Activated naive CD4-positive, alpha-beta T cell treated with anti-CD3 and anti-CD28 coated beads, Interleukin-2, amount 10 ng/mL, durations not matched to agents 7 days and 5 days (primary cell): ENCODE data around the gene GSS.

Experiments used
- CTCF ChIA-PET: fragments of 350-600 bp; sonication (Branson Sonifier 250); formaldehyde crosslinking; loops from one replicate; lab custom pipeline; 2021; ENCODE audit warnings: antibody characterized with exemption; lab: Charles Lee
- DNase-seq: peaks from one replicate; pipeline ENCODE4 v3.0.0-alpha.2; 2020
- H3K27ac Mint-ChIP-seq: one replicate; pipeline ENCODE4 v1.8.0; 2021; ENCODE audit warnings: mild to moderate bottlenecking, moderate library complexity, mixed read lengths
- H3K27me3 Mint-ChIP-seq: one replicate; pipeline ENCODE4 v1.8.0; 2021; ENCODE audit warnings: mild to moderate bottlenecking, mixed read lengths
- H3K36me3 Mint-ChIP-seq: one replicate; pipeline ENCODE4 v1.8.0; 2021; ENCODE audit warnings: mixed read lengths
- H3K4me1 Mint-ChIP-seq: one replicate; pipeline ENCODE4 v1.8.0; 2021; ENCODE audit warnings: mixed read lengths
- H3K4me3 Mint-ChIP-seq: one replicate; pipeline ENCODE4 v1.8.0; 2021; ENCODE audit warnings: mild to moderate bottlenecking, moderate library complexity, mixed read lengths
- H3K9me3 Mint-ChIP-seq: one replicate; pipeline ENCODE4 v1.8.0; 2021; ENCODE audit warnings: mixed read lengths

The GSS gene

DNA sequence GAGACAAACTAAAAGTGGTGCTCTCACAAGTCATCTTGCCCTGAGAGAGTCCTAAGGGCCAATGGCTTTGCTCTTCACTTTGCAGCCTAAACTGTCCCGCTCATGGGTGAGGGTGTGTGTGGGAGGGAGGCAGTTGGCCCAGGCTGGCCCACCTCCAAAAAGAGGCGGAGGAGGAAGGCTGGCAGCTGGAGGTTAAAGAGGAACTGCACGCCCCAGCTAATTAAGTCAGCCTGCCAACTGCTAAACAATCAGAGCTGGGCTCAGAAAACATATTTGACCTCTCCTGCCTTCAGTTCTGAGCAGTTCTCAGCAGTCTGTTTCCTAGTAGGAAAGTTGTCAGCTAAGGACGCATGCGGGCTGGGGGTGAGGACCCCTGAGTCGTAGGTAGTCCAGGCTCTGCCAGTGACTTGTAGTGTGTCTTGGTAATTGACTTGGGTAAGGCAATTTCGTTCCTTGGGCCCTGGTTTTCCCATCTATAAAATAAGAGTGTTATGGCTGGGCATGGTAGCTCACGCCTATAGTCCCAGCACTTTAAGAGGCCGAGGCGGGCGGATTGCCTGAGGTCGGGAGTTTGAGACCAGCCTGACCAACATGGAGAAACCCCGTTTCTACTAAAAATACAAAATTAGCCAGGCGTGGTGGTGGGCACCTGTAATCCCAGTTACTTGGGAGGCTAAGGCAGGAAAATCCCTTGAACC, 17.0 kb downstream of the GSS start:
- H3K4me3 Mint-ChIP-seq, result no peak overlapping the region
- peaks cover 49% of the 10 kb centered on the region for H3K36me3 Mint-ChIP-seq
- H3K9me3 Mint-ChIP-seq, result no peaks in the 10 kb centered on the region
- no peaks in the 10 kb centered on the region for H3K4me1 Mint-ChIP-seq
- CTCF ChIA-PET, result interaction anchor here (0.5 kb wide), 1 partner anchor 215 kb away, joined by 3 read pairs; no protein-coding TSS in a partner anchor
- DNase-seq, result no peak
- no peak overlapping the region for H3K27ac Mint-ChIP-seq
- H3K27me3 Mint-ChIP-seq, result no peaks in the 10 kb centered on the region

DNA sequence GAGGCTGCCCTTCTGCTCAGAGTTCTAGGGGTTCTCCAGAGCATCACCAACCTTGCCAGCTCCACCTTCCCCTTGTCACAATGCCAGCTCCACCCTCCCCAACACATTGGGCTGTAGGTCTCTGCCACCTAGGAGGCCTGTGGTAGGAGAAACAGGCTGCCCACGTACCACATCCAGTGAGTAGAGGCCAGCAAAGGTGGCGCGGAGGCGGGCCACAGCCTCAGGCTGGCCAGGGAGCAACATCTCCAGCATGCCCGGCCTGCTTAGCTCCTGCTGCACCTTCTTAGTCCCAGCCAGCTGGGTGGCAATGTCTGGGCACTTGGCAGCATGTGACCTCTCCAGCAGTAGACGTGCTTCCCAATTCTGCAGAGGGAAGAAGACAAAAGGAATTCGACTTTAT, 23.8 kb downstream of the GSS start:
- H3K4me1 Mint-ChIP-seq, result peaks cover 2% of the 10 kb centered on the region
- peaks cover 47% of the 10 kb centered on the region for H3K36me3 Mint-ChIP-seq
- DNase-seq, result no peak
- no peak overlapping the region for H3K4me3 Mint-ChIP-seq
- no peak overlapping the region for H3K27ac Mint-ChIP-seq
- CTCF ChIA-PET, result no interaction called here
- no peaks in the 10 kb centered on the region for H3K9me3 Mint-ChIP-seq
- no peaks in the 10 kb centered on the region for H3K27me3 Mint-ChIP-seq

DNA sequence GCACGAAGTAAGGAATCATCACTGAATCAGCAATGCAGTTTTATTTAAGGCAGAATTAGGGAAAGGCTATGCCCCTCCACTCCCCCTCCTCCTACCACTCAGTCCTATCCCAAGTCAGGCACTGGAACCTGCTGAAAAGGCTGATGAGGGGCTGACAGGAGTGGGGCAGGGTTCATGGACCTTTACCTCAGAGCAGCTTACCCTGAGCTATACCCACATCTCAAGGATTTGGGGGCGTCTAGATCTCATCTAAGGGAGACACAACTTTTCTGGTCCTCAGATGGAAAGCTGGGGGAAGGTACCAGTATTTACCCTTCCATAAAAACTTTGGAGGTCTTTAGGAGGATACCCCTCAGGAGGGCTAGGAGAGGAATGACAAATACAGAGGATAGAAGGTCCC, 27.2 kb downstream of the GSS start:
- CTCF ChIA-PET, result interaction anchor here (1.2 kb wide), 1 partner anchor 15 kb away, joined by 5 read pairs; no protein-coding TSS in a partner anchor
- peaks cover 15% of the 10 kb centered on the region for H3K4me1 Mint-ChIP-seq
- peaks cover 57% of the 10 kb centered on the region for H3K36me3 Mint-ChIP-seq
- no peak overlapping the region for H3K27ac Mint-ChIP-seq
- H3K27me3 Mint-ChIP-seq, result no peaks in the 10 kb centered on the region
- no peak for DNase-seq
- H3K9me3 Mint-ChIP-seq, result no peaks in the 10 kb centered on the region
- no peak overlapping the region for H3K4me3 Mint-ChIP-seq

DNA sequence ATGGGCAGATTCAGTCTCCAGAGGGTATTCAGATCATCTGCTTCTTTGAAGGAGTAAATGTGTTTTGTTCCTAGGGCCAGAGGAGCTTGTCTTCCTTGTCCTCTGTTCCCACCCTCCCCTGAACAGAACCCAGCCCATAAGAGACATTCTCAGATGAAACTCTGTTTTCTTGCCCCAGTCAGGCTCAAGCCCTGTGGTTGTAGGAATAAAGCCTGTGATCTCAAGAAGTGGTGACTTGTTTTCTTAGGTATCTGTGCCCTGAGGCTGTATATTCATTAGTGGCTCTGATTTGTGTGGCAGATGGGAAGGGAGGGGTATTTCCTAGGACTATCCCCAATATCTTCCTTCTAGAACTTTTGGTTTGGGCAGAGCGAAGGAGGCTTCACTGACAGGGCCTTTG, 27.9 kb downstream of the GSS start:
- DNase-seq, result no peak
- Mint-ChIP-seq H3K9me3 (no peaks in the 10 kb centered on the region), H3K4me3 (no peak overlapping the region), H3K27ac (no peak overlapping the region), H3K4me1 (peaks cover 15% of the 10 kb centered on the region), H3K27me3 (no peaks in the 10 kb centered on the region), H3K36me3 (peaks cover 53% of the 10 kb centered on the region)
- CTCF ChIA-PET, result no interaction called here

DNA sequence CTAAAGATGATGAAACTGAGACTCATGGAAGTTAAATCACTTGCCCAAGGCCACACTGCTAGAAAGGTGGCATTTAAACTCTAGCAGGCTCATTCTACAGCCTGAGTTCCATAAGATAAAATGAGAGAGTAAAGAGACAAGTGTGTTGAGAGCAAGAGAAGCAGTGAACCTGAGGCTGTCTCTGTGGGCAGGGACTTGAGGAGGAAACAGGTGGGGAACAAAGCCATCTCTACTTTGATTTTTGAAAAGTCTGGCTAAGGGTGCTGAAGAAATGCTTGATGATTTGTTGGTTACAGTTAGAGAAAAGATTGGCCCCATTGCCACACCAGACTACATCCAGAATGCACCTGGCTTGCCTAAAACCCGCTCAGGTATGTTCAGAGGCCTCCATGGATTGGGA, 29.0 kb downstream of the GSS start:
- peak overlapping the region; percentile 34 for H3K27ac Mint-ChIP-seq
- CTCF ChIA-PET, result no interaction called here
- no peaks in the 10 kb centered on the region for H3K27me3 Mint-ChIP-seq
- no peak overlapping the region for H3K4me3 Mint-ChIP-seq
- H3K9me3 Mint-ChIP-seq, result no peaks in the 10 kb centered on the region
- H3K4me1 Mint-ChIP-seq, result peaks cover 18% of the 10 kb centered on the region
- peaks cover 46% of the 10 kb centered on the region for H3K36me3 Mint-ChIP-seq
- no peak for DNase-seq

DNA sequence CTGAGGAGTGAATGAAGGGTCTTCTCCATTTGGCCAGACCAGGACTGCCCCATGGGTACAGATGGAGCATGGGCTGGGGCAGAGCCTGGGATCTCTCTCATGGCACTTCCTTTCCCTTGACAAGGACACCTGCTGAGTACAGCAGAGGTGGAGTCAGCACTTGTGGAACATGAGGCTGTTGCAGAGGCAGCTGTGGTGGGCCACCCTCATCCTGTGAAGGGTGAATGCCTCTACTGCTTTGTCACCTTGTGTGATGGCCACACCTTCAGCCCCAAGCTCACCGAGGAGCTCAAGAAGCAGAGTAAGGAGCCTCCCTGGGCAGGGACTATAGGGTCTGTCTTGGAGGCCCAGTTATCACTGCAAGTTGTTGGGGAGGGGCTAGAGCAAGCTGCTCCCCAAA, 29.6 kb downstream of the GSS start:
- DNase-seq, result no peak
- peaks cover 45% of the 10 kb centered on the region for H3K36me3 Mint-ChIP-seq
- H3K4me1 Mint-ChIP-seq, result peaks cover 20% of the 10 kb centered on the region
- no peaks in the 10 kb centered on the region for H3K9me3 Mint-ChIP-seq
- H3K27me3 Mint-ChIP-seq, result no peaks in the 10 kb centered on the region
- no peak overlapping the region for H3K4me3 Mint-ChIP-seq
- no peak overlapping the region for H3K27ac Mint-ChIP-seq
- CTCF ChIA-PET, result no interaction called here

DNA sequence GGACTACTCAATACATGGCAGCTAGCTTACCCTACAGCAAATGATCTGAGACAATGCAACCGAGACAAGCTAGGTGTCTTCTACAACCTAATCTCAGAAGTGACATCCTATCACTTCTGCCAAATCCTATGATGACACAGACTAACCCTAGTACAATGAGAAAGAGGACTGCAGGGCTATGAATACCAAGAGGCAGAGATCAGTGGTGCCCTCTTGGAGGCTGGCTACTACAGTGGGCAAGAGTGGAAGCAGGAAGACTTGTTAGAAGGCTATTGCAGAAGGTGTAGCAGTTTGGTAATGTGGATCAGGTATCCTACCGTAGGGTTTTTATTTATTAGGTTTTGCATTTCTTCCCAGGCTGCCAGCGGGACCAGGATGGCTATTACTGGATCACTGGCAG, 30.3 kb downstream of the GSS start:
- H3K27ac Mint-ChIP-seq, result no peak overlapping the region
- H3K9me3 Mint-ChIP-seq, result no peaks in the 10 kb centered on the region
- peaks cover 44% of the 10 kb centered on the region for H3K36me3 Mint-ChIP-seq
- no peak for DNase-seq
- H3K4me1 Mint-ChIP-seq, result peaks cover 24% of the 10 kb centered on the region
- no peak overlapping the region for H3K4me3 Mint-ChIP-seq
- CTCF ChIA-PET, result no interaction called here
- no peaks in the 10 kb centered on the region for H3K27me3 Mint-ChIP-seq

DNA sequence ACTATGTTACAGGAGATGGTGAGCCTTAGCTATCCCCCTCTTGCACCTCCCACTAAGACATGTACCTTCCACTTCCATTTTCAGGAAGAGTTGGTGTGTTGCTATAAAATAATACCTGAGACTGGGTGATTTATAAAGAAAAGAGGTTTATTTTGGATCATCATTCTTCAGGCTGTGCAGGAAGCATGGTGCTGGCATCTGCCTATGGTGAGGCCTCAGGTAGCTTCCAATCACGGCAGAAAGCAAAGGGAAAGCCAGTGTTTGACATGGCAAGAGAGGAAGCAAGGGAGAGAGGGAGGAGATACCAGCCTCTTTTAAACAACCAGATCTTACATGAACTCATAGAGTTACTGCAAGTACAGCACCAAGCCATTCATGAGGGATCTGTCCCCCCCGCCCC, 32.2 kb downstream of the GSS start:
- Mint-ChIP-seq H3K36me3 (peaks cover 50% of the 10 kb centered on the region), H3K4me1 (peaks cover 35% of the 10 kb centered on the region), H3K27me3 (no peaks in the 10 kb centered on the region), H3K9me3 (no peaks in the 10 kb centered on the region), H3K4me3 (no peak overlapping the region), H3K27ac (no peak overlapping the region)
- CTCF ChIA-PET, result interaction anchor here (1.5 kb wide), 1 partner anchor 49 kb away, joined by 8 read pairs; no protein-coding TSS in a partner anchor
- DNase-seq, result no peak

DNA sequence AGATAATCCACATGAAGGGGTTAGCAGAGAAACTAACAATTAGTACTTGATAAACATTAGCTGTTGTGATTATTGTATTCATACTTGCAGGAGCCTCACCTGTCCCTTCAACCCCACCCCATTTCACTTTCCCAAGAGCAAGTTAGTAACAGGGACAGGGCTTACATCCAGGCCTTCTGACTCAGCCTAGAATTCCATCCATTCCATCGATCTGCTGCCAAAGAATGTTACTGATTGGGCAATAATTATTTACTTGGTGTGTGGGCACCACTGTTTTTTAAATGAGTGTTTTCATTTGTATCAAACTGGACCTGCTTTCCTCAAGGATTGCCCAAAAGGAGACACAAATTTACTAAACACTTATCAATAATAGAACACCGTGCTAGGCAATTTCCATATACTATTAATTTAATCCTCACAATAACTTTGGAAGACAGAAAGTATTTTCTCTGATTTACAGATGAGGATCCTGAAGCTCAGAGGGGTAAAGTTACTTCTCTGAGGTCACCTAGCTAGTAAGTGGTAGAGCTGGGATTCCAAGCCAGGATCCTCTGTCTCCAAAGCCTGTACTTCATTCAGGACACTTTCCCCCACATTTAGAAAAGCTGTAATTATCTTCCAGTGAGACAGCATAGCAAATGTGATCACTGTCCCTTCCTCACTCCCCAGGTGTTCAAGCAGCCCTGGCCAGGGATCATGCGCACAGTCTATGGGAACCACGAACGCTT, 32.8 kb downstream of the GSS start:
- peaks cover 50% of the 10 kb centered on the region for H3K36me3 Mint-ChIP-seq
- CTCF ChIA-PET, result interaction anchor here (1.5 kb wide), 1 partner anchor 48 kb away, joined by 8 read pairs; no protein-coding TSS in a partner anchor
- H3K27me3 Mint-ChIP-seq, result no peaks in the 10 kb centered on the region
- H3K27ac Mint-ChIP-seq, result no peak overlapping the region
- H3K4me3 Mint-ChIP-seq, result no peak overlapping the region
- DNase-seq, result no peak
- peaks cover 41% of the 10 kb centered on the region for H3K4me1 Mint-ChIP-seq
- H3K9me3 Mint-ChIP-seq, result peaks cover 2% of the 10 kb centered on the region

DNA sequence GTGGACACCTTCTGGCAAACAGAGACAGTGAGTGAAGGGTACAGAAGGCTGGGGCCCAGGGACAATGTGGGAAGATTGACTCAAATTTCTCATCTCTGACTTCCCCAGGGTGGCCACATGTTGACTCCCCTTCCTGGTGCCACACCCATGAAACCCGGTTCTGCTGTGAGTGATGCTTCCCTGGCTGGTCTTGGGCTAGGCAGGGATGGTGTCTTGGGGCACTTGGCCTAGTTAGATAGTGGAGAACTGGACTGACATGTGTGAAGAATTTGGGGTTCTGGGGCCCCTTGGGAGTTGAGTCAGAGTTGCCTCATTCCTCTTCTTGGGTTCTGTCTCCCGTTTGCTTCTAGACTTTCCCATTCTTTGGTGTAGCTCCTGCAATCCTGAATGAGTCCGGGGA, 34.2 kb downstream of the GSS start:
- Mint-ChIP-seq H3K9me3 (peaks cover 2% of the 10 kb centered on the region), H3K36me3 (peaks cover 56% of the 10 kb centered on the region), H3K4me1 (peaks cover 48% of the 10 kb centered on the region), H3K27me3 (no peaks in the 10 kb centered on the region), H3K27ac (no peak overlapping the region), H3K4me3 (no peak overlapping the region)
- DNase-seq, result no peak
- CTCF ChIA-PET, result no interaction called here

DNA sequence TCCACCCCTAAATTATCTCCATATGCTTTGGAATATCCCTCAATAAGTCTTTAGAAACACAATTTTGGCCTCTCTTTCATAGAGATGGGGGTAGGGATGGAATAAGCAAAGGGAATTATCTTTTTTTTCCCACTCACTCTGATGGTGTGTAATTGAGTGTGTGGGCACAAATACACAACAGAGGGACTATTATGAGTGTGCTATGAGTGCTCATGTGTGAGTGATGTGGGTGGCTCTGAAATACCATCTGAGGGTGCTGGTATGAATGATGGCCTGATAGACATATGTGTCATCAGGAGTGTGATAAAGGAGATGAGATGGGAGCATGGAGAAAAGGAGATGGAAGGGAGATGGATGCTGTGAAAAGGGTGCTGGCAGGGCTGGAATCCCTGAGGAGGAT, 35.6 kb downstream of the GSS start:
- H3K27ac Mint-ChIP-seq, result peak overlapping the region; percentile 0
- CTCF ChIA-PET, result interaction anchor here (4.7 kb wide), 1 partner anchor 45 kb away, joined by 21 read pairs; the partner anchor contains the start of gene ACSS2
- H3K9me3 Mint-ChIP-seq, result peaks cover 2% of the 10 kb centered on the region
- no peak overlapping the region for H3K4me3 Mint-ChIP-seq
- peaks cover 38% of the 10 kb centered on the region for H3K4me1 Mint-ChIP-seq
- H3K36me3 Mint-ChIP-seq, result peaks cover 47% of the 10 kb centered on the region
- no peak for DNase-seq
- H3K27me3 Mint-ChIP-seq, result no peaks in the 10 kb centered on the region

DNA sequence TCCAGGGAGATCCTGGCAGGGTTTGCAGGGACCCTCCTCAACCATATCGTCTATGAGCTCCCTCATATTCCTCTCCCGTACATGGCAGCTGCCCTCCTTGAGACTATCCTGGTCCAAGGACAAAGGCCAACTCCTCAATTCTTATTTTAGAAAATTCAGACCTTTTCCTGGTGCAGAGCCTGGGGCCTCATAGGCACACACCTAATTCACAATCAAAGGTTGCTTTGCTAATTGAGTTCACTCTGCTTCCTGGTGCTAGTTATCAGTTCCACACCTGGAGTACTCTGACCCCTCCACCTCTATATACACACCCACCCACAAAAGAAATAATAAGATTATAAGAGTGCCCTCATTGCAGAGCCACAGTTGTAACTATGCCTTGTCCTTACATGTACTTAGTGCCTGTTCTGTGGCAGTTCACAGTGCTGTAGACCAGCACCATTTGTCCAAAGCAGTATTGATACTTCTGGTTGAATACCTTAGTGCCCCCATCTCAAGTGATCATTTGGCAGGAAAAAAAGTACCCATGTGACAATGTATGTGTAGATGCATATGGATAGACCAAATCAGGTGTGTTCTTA, 38.7 kb downstream of the GSS start:
- CTCF ChIA-PET, result interaction anchor here (4.7 kb wide), 1 partner anchor 42 kb away, joined by 21 read pairs; the partner anchor contains the start of gene ACSS2
- Mint-ChIP-seq H3K4me1 (peaks cover 38% of the 10 kb centered on the region), H3K9me3 (peaks cover 2% of the 10 kb centered on the region), H3K27ac (peak overlapping the region; percentile 91), H3K36me3 (peaks cover 61% of the 10 kb centered on the region), H3K27me3 (no peaks in the 10 kb centered on the region), H3K4me3 (no peak overlapping the region)
- no peak for DNase-seq

DNA sequence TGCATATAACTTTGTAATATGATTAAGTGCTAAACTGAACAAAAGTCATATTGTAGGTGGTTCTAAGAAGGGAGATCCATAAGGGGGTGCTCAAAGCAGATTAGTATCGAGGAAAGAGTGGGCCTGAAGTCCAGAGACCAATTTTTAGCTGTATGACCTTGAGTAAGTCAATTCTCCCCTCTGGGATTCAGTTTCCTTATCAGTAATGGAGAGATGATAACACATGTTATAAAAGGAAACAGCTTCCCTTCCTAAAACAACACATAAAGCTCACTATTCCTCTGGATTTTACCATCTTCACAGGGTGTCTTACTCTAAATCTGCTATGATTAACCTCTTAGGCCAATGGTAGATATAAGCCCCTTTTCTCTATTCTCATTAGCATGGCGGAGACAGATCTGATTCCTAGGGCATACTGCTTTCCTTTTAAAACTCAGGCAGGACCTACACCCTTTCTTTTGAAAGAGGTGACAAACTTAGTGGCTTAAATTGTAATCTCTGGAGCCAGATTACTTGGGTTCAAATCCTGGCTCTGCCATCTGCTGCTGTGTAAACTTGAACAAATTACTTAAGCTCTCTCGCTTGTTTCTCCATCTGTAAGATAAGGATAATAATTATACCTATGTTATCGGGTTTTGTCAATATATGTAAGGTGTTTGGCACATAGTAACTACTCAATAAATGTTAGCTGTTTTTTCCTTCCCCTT, 39.7 kb downstream of the GSS start:
- Mint-ChIP-seq H3K27ac (no peak overlapping the region), H3K27me3 (no peaks in the 10 kb centered on the region), H3K36me3 (peaks cover 65% of the 10 kb centered on the region)

DNA sequence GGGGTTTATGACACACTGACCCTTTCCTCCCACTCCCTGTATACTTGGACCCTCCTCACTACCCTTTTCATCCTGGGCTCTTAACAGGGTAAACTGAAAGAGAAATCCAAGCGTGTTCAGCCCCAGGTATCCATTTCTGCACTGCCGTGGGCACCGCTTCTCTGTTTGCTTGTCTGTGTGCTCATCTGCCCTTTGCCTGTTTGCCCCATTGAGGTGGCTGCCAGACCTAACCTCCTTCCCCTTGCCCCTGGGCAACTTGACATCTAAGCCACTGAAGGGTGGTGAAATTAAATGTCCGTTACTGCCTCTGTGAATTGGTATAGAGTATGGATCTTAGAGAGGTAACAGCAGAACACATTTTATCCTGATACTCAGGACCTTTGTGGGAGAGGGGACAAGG, 40.5 kb downstream of the GSS start:
- Mint-ChIP-seq H3K36me3 (peaks cover 59% of the 10 kb centered on the region), H3K4me3 (no peak overlapping the region), H3K4me1 (peaks cover 28% of the 10 kb centered on the region), H3K27ac (no peak overlapping the region), H3K9me3 (peaks cover 2% of the 10 kb centered on the region), H3K27me3 (no peaks in the 10 kb centered on the region)
- DNase-seq, result no peak
- CTCF ChIA-PET, result no interaction called here

More for the DNA sequence above, 39.7 kb downstream of the GSS start:
- CTCF ChIA-PET, result interaction anchor here (4.7 kb wide), 1 partner anchor 41 kb away, joined by 21 read pairs; the partner anchor contains the start of gene ACSS2
- no peak for DNase-seq
- no peak overlapping the region for H3K4me3 Mint-ChIP-seq
- H3K9me3 Mint-ChIP-seq, result peaks cover 2% of the 10 kb centered on the region
- H3K4me1 Mint-ChIP-seq, result peaks cover 34% of the 10 kb centered on the region
